Midbrain (tissue), 1 donor: Measurements from ENCODE around the gene F5.
A peak's percentile ranks its signal among the peaks of the same experiment; 100 is the strongest.

Source experiments
- DNase-seq: peaks from one replicate; lab custom pipeline; 2025; lab: John Stamatoyannopoulos, UW

F5 gene

GRCh38 chr1:169478094-169478672 is 108.1 kb downstream of the F5 start:
- DNase-seq, result no peak

GRCh38 chr1:169475806-169476387 is 110.4 kb downstream of the F5 start:
- DNase-seq, result no peak

- DNase-seq, result no peak
Measured at GRCh38 chr1:169474302-169474995, 111.8 kb downstream of the F5 start.

- no peak for DNase-seq
Measured at GRCh38 chr1:169473347-169473746, 112.9 kb downstream of the F5 start.

GRCh38 chr1:169472738-169473137 is 113.5 kb downstream of the F5 start:
- DNase-seq, result no peak

GRCh38 chr1:169468982-169469381 is 117.3 kb downstream of the F5 start:
- no peak for DNase-seq

- DNase-seq, result peak; percentile 32
Measured at GRCh38 chr1:169466259-169467230, 119.7 kb downstream of the F5 start.

GRCh38 chr1:169465281-169465680 is 121.0 kb downstream of the F5 start:
- DNase-seq, result no peak
